H9 (cell line): ENCODE measurements around the gene RFTN2. TPM values are rescaled to one million over a fixed set of nuclear protein-coding genes. Genes with fewer than 3 reads are reported as not detected.

Experiments
- DNase-seq: peaks from one replicate; pipeline ENCODE4 v3.0.0-alpha.2; 2017
- H2AFZ ChIP-seq: one replicate; pipeline ENCODE4 v1.6.1; 2013; ENCODE audit warnings: mild to moderate bottlenecking, low read length, control low read depth, moderate library complexity
- H2AK5ac ChIP-seq: 2 replicates; pipeline ENCODE4 v1.6.1; 2013; ENCODE audit warnings: low read length, control low read depth, mixed read lengths; ENCODE audit not compliant: insufficient read length
- H2BK120ac ChIP-seq: one replicate; pipeline ENCODE4 v1.6.1; 2013; ENCODE audit warnings: low read depth, mild to moderate bottlenecking, low read length, control low read depth, inconsistent platforms; ENCODE audit not compliant: poor library complexity, severe bottlenecking
- H2BK12ac ChIP-seq: 2 replicates; pipeline ENCODE4 v1.6.1; 2013; ENCODE audit warnings: low read length, control low read depth, mixed read lengths, low read depth; ENCODE audit not compliant: insufficient read length
- H2BK15ac ChIP-seq: 2 replicates; pipeline ENCODE4 v1.6.1; 2013; ENCODE audit warnings: low read depth, low read length, control low read depth
- H2BK20ac ChIP-seq: one replicate; pipeline ENCODE4 v1.6.1; 2013; ENCODE audit warnings: low read depth, mild to moderate bottlenecking, low read length, control low read depth, inconsistent platforms; ENCODE audit not compliant: poor library complexity, severe bottlenecking
- H2BK5ac ChIP-seq: 2 replicates; pipeline ENCODE4 v1.6.1; 2013; ENCODE audit warnings: low read length, control low read depth, mixed read lengths; ENCODE audit not compliant: insufficient read length
- H3K14ac ChIP-seq: 2 replicates; pipeline ENCODE4 v1.6.1; 2013; ENCODE audit warnings: low read length, control low read depth; ENCODE audit not compliant: insufficient read depth
- H3K18ac ChIP-seq: 2 replicates; pipeline ENCODE4 v1.6.1; 2013; ENCODE audit warnings: low read depth, mild to moderate bottlenecking, mixed read lengths, low read length, control low read depth; ENCODE audit not compliant: insufficient read length
- H3K23ac ChIP-seq: 2 replicates; pipeline ENCODE4 v1.6.1; 2013; ENCODE audit warnings: low read length, control low read depth, mixed read lengths, low read depth; ENCODE audit not compliant: insufficient read length
- H3K23me2 ChIP-seq: 2 replicates; pipeline ENCODE4 v1.6.1; 2013; ENCODE audit warnings: low read depth, mild to moderate bottlenecking, mixed read lengths, low read length, control low read depth; ENCODE audit not compliant: insufficient read length, poor library complexity, severe bottlenecking
- H3K27ac ChIP-seq: 2 replicates; pipeline ENCODE4 v1.5.1; 2013; ENCODE audit warnings: low read length, control low read depth, mixed read lengths, low read depth; ENCODE audit not compliant: insufficient read length
- H3K27me3 ChIP-seq: 2 replicates; pipeline ENCODE4 v1.6.1; 2013; ENCODE audit warnings: low read length, control low read depth, inconsistent platforms; ENCODE audit not compliant: insufficient read depth
- H3K4ac ChIP-seq: 2 replicates; pipeline ENCODE4 v1.6.1; 2013; ENCODE audit warnings: low read depth, mild to moderate bottlenecking, control low read depth, inconsistent platforms, low read length, moderate library complexity
- H3K4me1 ChIP-seq: 2 replicates; pipeline ENCODE4 v1.6.1; 2013; ENCODE audit warnings: low read length, control low read depth, inconsistent platforms; ENCODE audit not compliant: insufficient read depth
- H3K4me2 ChIP-seq: 2 replicates; pipeline ENCODE4 v1.6.1; 2013; ENCODE audit warnings: low read length, control low read depth, mixed read lengths; ENCODE audit not compliant: insufficient read length, insufficient read depth
- H3K56ac ChIP-seq: 2 replicates; pipeline ENCODE4 v1.6.1; 2013; ENCODE audit warnings: low read depth, mild to moderate bottlenecking, mixed read lengths, low read length, control low read depth; ENCODE audit not compliant: insufficient read length
- H3K79me1 ChIP-seq: 2 replicates; pipeline ENCODE4 v1.6.1; 2013; ENCODE audit warnings: low read depth, mild to moderate bottlenecking, moderate library complexity, low read length, control low read depth, inconsistent platforms; ENCODE audit not compliant: insufficient read depth, poor library complexity, severe bottlenecking
- H3K79me2 ChIP-seq: 2 replicates; pipeline ENCODE4 v1.6.1; 2013; ENCODE audit warnings: low read length, control low read depth, inconsistent platforms; ENCODE audit not compliant: insufficient read depth
- H3K9ac ChIP-seq: 2 replicates; pipeline ENCODE4 v1.6.1; 2013; ENCODE audit warnings: low read length, control low read depth, mixed read lengths; ENCODE audit not compliant: insufficient read length; ENCODE audit errors: extremely low read depth
- H3K9me3 ChIP-seq: one replicate; pipeline ENCODE4 v1.6.1; 2013; ENCODE audit warnings: low read depth, low read length, inconsistent platforms; ENCODE audit not compliant: control insufficient read depth
- H3T11ph ChIP-seq: one replicate; pipeline ENCODE4 v1.6.1; 2013; ENCODE audit warnings: mild to moderate bottlenecking, low read length, control low read depth, inconsistent platforms
- H4K20me1 ChIP-seq: one replicate; pipeline ENCODE4 v1.6.1; 2013; ENCODE audit not compliant: control insufficient read depth, insufficient read length, insufficient read depth
- H4K5ac ChIP-seq: 2 replicates; pipeline ENCODE4 v1.6.1; 2013; ENCODE audit warnings: low read depth, mild to moderate bottlenecking, mixed read lengths, low read length, control low read depth; ENCODE audit not compliant: insufficient read length
- H4K8ac ChIP-seq: replicated peaks from 2 replicates; pipeline ENCODE4 v1.6.1; 2013; ENCODE audit warnings: low read length, control low read depth, mixed read lengths, low read depth; ENCODE audit not compliant: insufficient read length
- H4K91ac ChIP-seq: 2 replicates; pipeline ENCODE4 v1.6.1; 2013; ENCODE audit warnings: low read depth, mild to moderate bottlenecking, moderate library complexity, mixed read lengths, low read length, control low read depth; ENCODE audit not compliant: insufficient read length
- H3K27ac Mint-ChIP-seq, 3 experiments: 2 replicates in 2 of 3; 3 replicates in 1 of 3; pipeline ENCODE4 v1.8.0; 2020 to 2021; ENCODE audit warnings: mixed read lengths in 3 of 3, mild to moderate bottlenecking in 1 of 3, moderate library complexity in 1 of 3
- H3K27me3 Mint-ChIP-seq: 2 replicates; pipeline ENCODE4 v1.8.0; 2021; ENCODE audit warnings: low read depth, mild to moderate bottlenecking, moderate library complexity, mixed read lengths
- H3K36me3 Mint-ChIP-seq, 3 experiments: 2 replicates in 2 of 3; 3 replicates in 1 of 3; pipeline ENCODE4 v1.8.0; 2020 to 2021; ENCODE audit warnings: low read depth in 3 of 3, mixed read lengths in 3 of 3; ENCODE audit not compliant: insufficient read depth in 1 of 3
- H3K4me1 Mint-ChIP-seq, 2 experiments: 2 replicates each; pipeline ENCODE4 v1.8.0; 2020; ENCODE audit warnings: mixed read lengths in 2 of 2
- H3K4me3 Mint-ChIP-seq, 2 experiments: 2 replicates in 1 of 2; 3 replicates in 1 of 2; pipeline ENCODE4 v1.8.0; 2020 to 2021; ENCODE audit warnings: mild to moderate bottlenecking in 2 of 2, mixed read lengths in 2 of 2, moderate library complexity in 1 of 2
- H3K9me3 Mint-ChIP-seq, 2 experiments: 2 replicates in 1 of 2; 3 replicates in 1 of 2; pipeline ENCODE4 v1.8.0; 2020; ENCODE audit warnings: mild to moderate bottlenecking in 2 of 2, mixed read lengths in 2 of 2, moderate library complexity in 1 of 2
- WGBS: extraction: QIAGEN DNeasy Blood & Tissue Kit; methylation state at CpG from one replicate; pipeline ENCODE4 v1.1.7; 2013; ENCODE audit warnings: missing lambda C conversion rate, low lambda C conversion rate, mixed read lengths; ENCODE audit not compliant: insufficient read length; ENCODE audit errors: extremely low coverage; 5-methylcytosine and 5-hydroxymethylcytosine counted together
- total RNA-seq: library from RNA; stranded (reverse); gene quantifications from 2 replicates; pipeline ENCODE4 v1.2.1, GENCODE V29; 2021
- TF ChIP-seq, protein P1 (sequence below): fragments of 200-600 bp; sonication (generic); conservative IDR thresholded peaks from 3 replicates; pipeline ENCODE4 v1.8.0; 2021; ENCODE audit warnings: antibody characterized with exemption, mild to moderate bottlenecking

The RFTN2 gene
- total RNA-seq, 1 experiment from 2014 or later, result 0.28 TPM

- DNase-seq, result no peak
- Histone ChIP-seq H2AFZ (no peak overlapping the region), H2BK20ac (no peak overlapping the region), H3K23me2 (no peaks in the 10 kb centered on the region), H3K23ac (no peak overlapping the region), H4K5ac (no peak overlapping the region), H2BK120ac (no peak overlapping the region), H3K4me1 (peaks cover 2% of the 10 kb centered on the region; the same call in 1 of the 2 replicates), H3K4me2 (no peak overlapping the region), H3K18ac (no peak overlapping the region), H3K9ac (no peak overlapping the region), H2BK15ac (no peak overlapping the region), H3K79me1 (no peaks in the 10 kb centered on the region), H4K20me1 (no peaks in the 10 kb centered on the region), H3K27me3 (no peaks in the 10 kb centered on the region), H3K79me2 (no peaks in the 10 kb centered on the region), H3K14ac (no peak overlapping the region), H2AK5ac (no peak overlapping the region), H3T11ph (no peak overlapping the region), H2BK12ac (no peak overlapping the region), H4K8ac (no peak overlapping the region), H3K9me3 (no peaks in the 10 kb centered on the region), H2BK5ac (no peak overlapping the region), H4K91ac (no peak overlapping the region), H3K27ac (no peak overlapping the region), H3K4ac (no peak overlapping the region), H3K56ac (no peak overlapping the region)
- H3K27me3 Mint-ChIP-seq, result no peaks in the 10 kb centered on the region
- TF ChIP-seq, protein P1, sequence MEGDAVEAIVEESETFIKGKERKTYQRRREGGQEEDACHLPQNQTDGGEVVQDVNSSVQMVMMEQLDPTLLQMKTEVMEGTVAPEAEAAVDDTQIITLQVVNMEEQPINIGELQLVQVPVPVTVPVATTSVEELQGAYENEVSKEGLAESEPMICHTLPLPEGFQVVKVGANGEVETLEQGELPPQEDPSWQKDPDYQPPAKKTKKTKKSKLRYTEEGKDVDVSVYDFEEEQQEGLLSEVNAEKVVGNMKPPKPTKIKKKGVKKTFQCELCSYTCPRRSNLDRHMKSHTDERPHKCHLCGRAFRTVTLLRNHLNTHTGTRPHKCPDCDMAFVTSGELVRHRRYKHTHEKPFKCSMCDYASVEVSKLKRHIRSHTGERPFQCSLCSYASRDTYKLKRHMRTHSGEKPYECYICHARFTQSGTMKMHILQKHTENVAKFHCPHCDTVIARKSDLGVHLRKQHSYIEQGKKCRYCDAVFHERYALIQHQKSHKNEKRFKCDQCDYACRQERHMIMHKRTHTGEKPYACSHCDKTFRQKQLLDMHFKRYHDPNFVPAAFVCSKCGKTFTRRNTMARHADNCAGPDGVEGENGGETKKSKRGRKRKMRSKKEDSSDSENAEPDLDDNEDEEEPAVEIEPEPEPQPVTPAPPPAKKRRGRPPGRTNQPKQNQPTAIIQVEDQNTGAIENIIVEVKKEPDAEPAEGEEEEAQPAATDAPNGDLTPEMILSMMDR, result no peak
- H3K36me3 Mint-ChIP-seq, result peaks cover 13 to 29% (median 24%) of the 10 kb centered on the region in 3 experiments
- peak overlapping the region in 1 of 3 experiments; percentile 3; a peak in 3 of 7 replicates for H3K27ac Mint-ChIP-seq
- H3K4me3 Mint-ChIP-seq, result no peak overlapping the region
- peaks cover 19 to 23% of the 10 kb centered on the region in 2 experiments for H3K4me1 Mint-ChIP-seq
- no CpG with 5 or more reads among the region's 3 CpGs for WGBS
- peaks cover 13 to 33% of the 10 kb centered on the region in 2 experiments for H3K9me3 Mint-ChIP-seq
These were observed 13.8 kb downstream of the RFTN2 start for GRCh38 chr2:197661626-197662025.
